ENCODE data around the gene PTPRD. TPM values are rescaled to one million over a fixed set of nuclear protein-coding genes. Genes with fewer than 3 reads are reported as not detected.
A peak's percentile ranks its signal among the peaks of the same experiment; 100 is the strongest.

Gene PTPRD
- total and polyA plus RNA-seq, 2 experiments from 2014 or later: 11.5 to 58.0 TPM

- Mint-ChIP-seq H3K36me3 (ENCODE audit: low read depth) (peaks cover 12% of the 10 kb centered on the region), H3K27ac (no peak overlapping the region), H3K4me1 (peaks cover 2% of the 10 kb centered on the region; the same call in 2 of the 3 replicates), H3K9me3 (peaks cover 18% of the 10 kb centered on the region), H3K27me3 (ENCODE audit: insufficient read depth, low read depth, poor library complexity) (no peaks in the 10 kb centered on the region), H3K4me3 (no peak overlapping the region)
- no peak for DNase-seq (ENCODE audit: low spot score)
- H4K20me1 ChIP-seq (replicated peaks; ENCODE audit: insufficient read depth): no peaks in the 10 kb centered on the region
- H3K4me1 ChIP-seq (ENCODE audit: insufficient read depth): no peaks in the 10 kb centered on the region; the same call in 1 of the 2 replicates
- H3K27ac ChIP-seq (ENCODE audit: low read depth): no peak overlapping the region
- no peaks in the 10 kb centered on the region for H3K79me2 ChIP-seq (replicated peaks; ENCODE audit: insufficient read depth)
- no peaks in the 10 kb centered on the region for H3F3A ChIP-seq (replicated peaks; ENCODE audit: low read depth)
- no peaks in the 10 kb centered on the region for H3K9me2 ChIP-seq (ENCODE audit: insufficient read depth)
- no peaks in the 10 kb centered on the region for H3K27me3 ChIP-seq (ENCODE audit: insufficient read depth)
- H2AFZ ChIP-seq: no peak overlapping the region
- no peak for TF ChIP-seq POLR2AphosphoS5 (IDR thresholded peaks at IDR 0.05; ENCODE audit: low read depth)
- TF ChIP-seq CTCF (conservative IDR thresholded peaks at IDR 0.05; ENCODE audit: low read depth in 2 of 2): peak in 1 of 2 experiments; percentile 31; a peak in 3 of 4 replicates
- H3K4me3 ChIP-seq: no peak overlapping the region
- no peaks in the 10 kb centered on the region for H3K36me3 ChIP-seq (ENCODE audit: insufficient read depth)
- H3K4me2 ChIP-seq: no peak overlapping the region
- no peak for ATAC-seq
These were observed 1113.3 kb downstream of the PTPRD start for GRCh38 chr9:9499546-9499945.

GRCh38 chr9:9498846-9499245 is 1114.0 kb downstream of the PTPRD start:
- H3K27ac Mint-ChIP-seq: peak overlapping the region; percentile 73
- Histone ChIP-seq H2AFZ (no peak overlapping the region), H3K4me3 (no peak overlapping the region), H3K27me3 (ENCODE audit: insufficient read depth) (no peaks in the 10 kb centered on the region), H3K4me2 (no peak overlapping the region), H3F3A (replicated peaks; ENCODE audit: low read depth) (no peaks in the 10 kb centered on the region), H3K79me2 (replicated peaks; ENCODE audit: insufficient read depth) (no peaks in the 10 kb centered on the region), H3K27ac (ENCODE audit: low read depth) (no peak overlapping the region), H3K4me1 (ENCODE audit: insufficient read depth) (no peaks in the 10 kb centered on the region; the same call in 1 of the 2 replicates), H3K9me2 (ENCODE audit: insufficient read depth) (no peaks in the 10 kb centered on the region), H3K36me3 (ENCODE audit: insufficient read depth) (no peaks in the 10 kb centered on the region), H4K20me1 (replicated peaks; ENCODE audit: insufficient read depth) (no peaks in the 10 kb centered on the region)
- peaks cover 2% of the 10 kb centered on the region for H3K27me3 Mint-ChIP-seq (ENCODE audit: insufficient read depth, low read depth, poor library complexity)
- ATAC-seq (no peak), DNase-seq (ENCODE audit: low spot score) (no peak)
- peaks cover 17% of the 10 kb centered on the region for H3K36me3 Mint-ChIP-seq (ENCODE audit: low read depth)
- H3K4me3 Mint-ChIP-seq: no peak overlapping the region
- TF ChIP-seq POLR2AphosphoS5 (IDR thresholded peaks at IDR 0.05; ENCODE audit: low read depth) (no peak), ETS1 (IDR thresholded peaks at IDR 0.05) (no peak), NANOG (IDR thresholded peaks at IDR 0.05; ENCODE audit: borderline replicate concordance) (no peak), CREB1 (CRISPR knock-in tag; IDR thresholded peaks at IDR 0.05; ENCODE audit: low read depth) (no peak), STAT1 (IDR thresholded peaks at IDR 0.05; ENCODE audit: unreplicated experiment) (no peak), EZH2phosphoT487 (IDR thresholded peaks at IDR 0.05; ENCODE audit: unreplicated experiment) (no peak), ZNF331 (CRISPR knock-in tag; IDR thresholded peaks at IDR 0.05; ENCODE audit: low read depth) (no peak)
- peaks cover 21% of the 10 kb centered on the region for H3K9me3 Mint-ChIP-seq
- H3K4me1 Mint-ChIP-seq: peaks cover 2% of the 10 kb centered on the region; the same call in 2 of the 3 replicates
